PFSK-1 (cell line): ENCODE data around the gene PAOX.

Experiments
- POLR2AphosphoS5 ChIP-seq: IDR thresholded peaks from 2 replicates; pipeline ENCODE4 v1.6.1; 2012; ENCODE audit warnings: low read depth, mild to moderate bottlenecking, control low read depth, low read length, moderate library complexity
- REST ChIP-seq, 2 experiments: IDR thresholded peaks; 2 replicates each; pipeline versions ENCODE4 v1.6.1 to v1.8.0; 2011 to 2012; ENCODE audit warnings: low read depth in 2 of 2, low read length in 2 of 2, control low read depth in 1 of 2, inconsistent platforms in 1 of 2, mild to moderate bottlenecking in 1 of 2, moderate library complexity in 1 of 2; ENCODE audit not compliant: insufficient read depth in 1 of 2
- SIN3A ChIP-seq: IDR thresholded peaks from 2 replicates; pipeline ENCODE4 v1.6.1; 2012; ENCODE audit warnings: mild to moderate bottlenecking, low read length, moderate library complexity, borderline replicate concordance; ENCODE audit not compliant: insufficient read depth
- TAF1 ChIP-seq: IDR thresholded peaks from 2 replicates; pipeline ENCODE4 v1.6.1; 2012; ENCODE audit warnings: low read length, control low read depth, borderline replicate concordance; ENCODE audit not compliant: insufficient read depth

GRCh38 chr10:133353988-133354605, 25.0 kb upstream of the PAOX start:
- TF ChIP-seq POLR2AphosphoS5 (no peak), REST (IDR thresholded peaks at IDR 0.05; ENCODE audit: insufficient read depth in 1 of 2, low read depth in 2 of 2, low read length in 2 of 2) (no peak), SIN3A (no peak), TAF1 (no peak)
